Esophagus muscularis mucosa (tissue), 4 donors: Measurements from ENCODE around the gene TANC1. TPM values are rescaled to one million over a fixed set of nuclear protein-coding genes. Genes with fewer than 3 reads are reported as not detected.

Experiments
- DNase-seq: peaks from one replicate; pipeline ENCODE4 v3.0.0-alpha.2; 2017; ENCODE audit errors: extremely low spot score
- H3K27ac ChIP-seq, 4 donors: fragments of 200-600 bp; sonication (generic); replicated peaks in 1 of 4; 1 replicate in 3 of 4; 2 replicates in 1 of 4; pipeline ENCODE4 v1.5.1; 2016 to 2019; ENCODE audit warnings: mild to moderate bottlenecking in 1 of 4
- H3K27me3 ChIP-seq, 4 donors: fragments of 200-600 bp; sonication (generic); one replicate each; pipeline versions ENCODE4 v1.5.1 to v1.6.0; 2016 to 2019
- H3K36me3 ChIP-seq, 4 donors: fragments of 200-600 bp; sonication (generic); one replicate each; pipeline ENCODE4 v1.5.1; 2016 to 2019
- H3K4me1 ChIP-seq, 4 donors: fragments of 200-600 bp; sonication (generic); one replicate each; pipeline ENCODE4 v1.5.1; 2016 to 2019
- H3K4me3 ChIP-seq, 4 donors: fragments of 200-600 bp; sonication (generic); 1 replicate in 2 of 4; 2 replicates in 2 of 4; pipeline ENCODE4 v1.5.1; 2016 to 2019; ENCODE audit warnings: mild to moderate bottlenecking in 4 of 4, moderate library complexity in 1 of 4
- H3K9me3 ChIP-seq, 4 donors: fragments of 200-600 bp; sonication (generic); 1 replicate in 3 of 4; 2 replicates in 1 of 4; pipeline ENCODE4 v1.5.1; 2016 to 2019
- EP300 ChIP-seq: sonication (generic); formaldehyde crosslinking; IDR thresholded peaks from one replicate; pipeline ENCODE4 v1.6.1; 2017; ENCODE audit warnings: antibody characterized with exemption
- POLR2A ChIP-seq: fragments of 450-650 bp; IDR thresholded peaks from one replicate; pipeline ENCODE4 v1.6.1; 2017; ENCODE audit warnings: antibody characterized with exemption, moderate library complexity, mild to moderate bottlenecking, low read depth
- POLR2AphosphoS5 ChIP-seq, 2 donors: sonication (generic); formaldehyde crosslinking; IDR thresholded peaks; one replicate each; pipeline ENCODE4 v1.6.1; 2017; ENCODE audit warnings: antibody characterized with exemption in 2 of 2
- WGBS: methylation state at CpG from one replicate; pipeline ENCODE4 v1.1.5; 2018; 5-methylcytosine and 5-hydroxymethylcytosine counted together
- intact Hi-C: fragments of 100-400 bp; cut with DNase I; formaldehyde crosslinking; loops from one replicate; pipeline ENCODE4 v1.15.1; 2023
- total RNA-seq, 4 donors: library from RNA; depleted of rRNA; stranded (reverse); fragments of >200 nt; gene quantifications; one replicate each; pipeline versions ENCODE4 v1.1.0 to v1.2.1, GENCODE V29; 2016
- TF ChIP-seq, protein P1 (sequence below), 3 experiments: fragments of 200-600 bp in 2 of 3; fragments of 450-650 bp in 1 of 3; sonication (generic) in 2 of 3; IDR thresholded peaks; one replicate each; pipeline ENCODE4 v1.5.1; 2017 to 2019; ENCODE audit warnings: antibody characterized with exemption in 3 of 3, mild to moderate bottlenecking in 2 of 3, moderate library complexity in 1 of 3

TANC1 gene
- total RNA-seq, 4 donors from 2014 or later: 34.3 to 54.0 (median 52.9) TPM

DNA sequence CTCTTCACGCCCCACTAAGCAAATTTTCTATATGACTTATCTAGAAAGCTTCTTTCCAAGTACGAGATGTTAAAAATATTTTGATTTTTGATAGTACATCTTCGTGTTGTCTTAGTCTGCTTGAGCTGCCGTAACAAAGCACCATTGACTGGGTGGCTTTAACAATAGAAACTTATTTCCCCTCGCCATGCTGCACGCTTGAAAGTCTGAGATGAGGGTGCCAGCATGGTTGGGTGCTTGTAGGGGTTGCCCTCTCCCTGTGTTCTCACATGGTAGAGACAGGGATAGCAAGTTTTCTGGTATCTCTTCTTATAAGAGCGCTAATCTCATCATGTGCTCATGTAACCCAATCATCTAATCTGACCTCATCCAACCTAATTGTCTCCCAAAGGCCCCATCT, 106.2 kb downstream of the TANC1 start:
- intact Hi-C loops: no loop called here
- no peak for TF ChIP-seq EP300
- no peak for DNase-seq
- Histone ChIP-seq H3K27ac (no peak overlapping the region), H3K4me1 (peaks cover 33 to 55% (median 44%) of the 10 kb centered on the region in 4 donors), H3K4me3 (no peak overlapping the region), H3K36me3 (no peaks in the 10 kb centered on the region), H3K27me3 (no peaks in the 10 kb centered on the region), H3K9me3 (no peaks in the 10 kb centered on the region)
- 96% methylated on average over 7 of the region's 7 CpGs for WGBS

DNA sequence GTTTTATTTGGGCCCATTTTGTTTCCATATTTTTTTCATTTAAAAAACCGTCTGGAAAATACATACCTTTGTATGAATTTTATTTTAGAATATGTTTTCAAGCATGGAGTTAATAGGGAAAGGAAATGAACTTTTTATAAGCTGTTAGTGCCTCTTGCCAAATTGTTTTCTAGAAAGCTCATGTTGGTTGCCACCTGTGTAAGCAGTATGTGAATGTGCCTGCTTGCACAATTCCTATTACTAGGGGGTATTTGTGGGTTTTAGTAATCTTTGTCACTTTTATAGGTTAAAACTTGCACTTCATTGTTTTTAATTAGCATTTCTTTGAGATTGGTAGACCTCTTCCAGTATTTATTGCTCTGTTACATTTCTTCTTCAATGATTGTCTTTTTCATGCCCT, 107.3 kb downstream of the TANC1 start:
- 79% methylated on average over 1 of the region's 1 CpG for WGBS
- intact Hi-C loops: no loop called here
- peaks cover 27 to 51% (median 40%) of the 10 kb centered on the region in 4 donors for H3K4me1 ChIP-seq
- TF ChIP-seq EP300: no peak
- TF ChIP-seq POLR2AphosphoS5 (IDR thresholded peaks at IDR 0.05): no peak
- TF ChIP-seq POLR2A: no peak
- TF ChIP-seq, protein P1, sequence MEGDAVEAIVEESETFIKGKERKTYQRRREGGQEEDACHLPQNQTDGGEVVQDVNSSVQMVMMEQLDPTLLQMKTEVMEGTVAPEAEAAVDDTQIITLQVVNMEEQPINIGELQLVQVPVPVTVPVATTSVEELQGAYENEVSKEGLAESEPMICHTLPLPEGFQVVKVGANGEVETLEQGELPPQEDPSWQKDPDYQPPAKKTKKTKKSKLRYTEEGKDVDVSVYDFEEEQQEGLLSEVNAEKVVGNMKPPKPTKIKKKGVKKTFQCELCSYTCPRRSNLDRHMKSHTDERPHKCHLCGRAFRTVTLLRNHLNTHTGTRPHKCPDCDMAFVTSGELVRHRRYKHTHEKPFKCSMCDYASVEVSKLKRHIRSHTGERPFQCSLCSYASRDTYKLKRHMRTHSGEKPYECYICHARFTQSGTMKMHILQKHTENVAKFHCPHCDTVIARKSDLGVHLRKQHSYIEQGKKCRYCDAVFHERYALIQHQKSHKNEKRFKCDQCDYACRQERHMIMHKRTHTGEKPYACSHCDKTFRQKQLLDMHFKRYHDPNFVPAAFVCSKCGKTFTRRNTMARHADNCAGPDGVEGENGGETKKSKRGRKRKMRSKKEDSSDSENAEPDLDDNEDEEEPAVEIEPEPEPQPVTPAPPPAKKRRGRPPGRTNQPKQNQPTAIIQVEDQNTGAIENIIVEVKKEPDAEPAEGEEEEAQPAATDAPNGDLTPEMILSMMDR (IDR thresholded peaks at IDR 0.05): no peak
- no peaks in the 10 kb centered on the region for H3K27me3 ChIP-seq
- DNase-seq: no peak
- no peak overlapping the region for H3K4me3 ChIP-seq
- H3K9me3 ChIP-seq: no peaks in the 10 kb centered on the region
- no peaks in the 10 kb centered on the region for H3K36me3 ChIP-seq
- no peak overlapping the region for H3K27ac ChIP-seq

DNA sequence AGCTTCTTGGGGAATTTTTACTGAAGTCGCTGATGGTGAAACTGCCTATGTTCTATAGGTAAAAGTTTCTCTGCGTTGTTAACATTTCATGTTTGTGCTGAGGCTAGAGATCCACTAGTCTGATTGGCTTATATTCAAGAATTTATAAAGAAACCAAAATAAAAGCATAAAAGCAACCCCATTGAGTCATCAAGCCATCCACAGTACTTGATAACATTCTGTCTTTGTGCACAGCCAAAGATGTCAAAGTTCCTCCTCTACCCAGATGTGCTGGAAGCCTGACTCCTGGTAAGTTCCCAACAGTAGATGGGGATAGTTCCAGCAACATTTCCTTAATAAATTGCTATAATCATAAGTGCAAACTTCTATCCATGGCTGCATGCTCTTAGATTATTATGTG, 107.8 kb downstream of the TANC1 start:
- Histone ChIP-seq H3K36me3 (no peaks in the 10 kb centered on the region), H3K9me3 (no peaks in the 10 kb centered on the region), H3K27me3 (no peaks in the 10 kb centered on the region), H3K4me1 (peaks cover 27 to 51% (median 36%) of the 10 kb centered on the region in 4 donors), H3K4me3 (no peak overlapping the region), H3K27ac (no peak overlapping the region)
- intact Hi-C loops: no loop called here
- TF ChIP-seq, protein P1 (IDR thresholded peaks at IDR 0.05): no peak
- no peak for TF ChIP-seq EP300
- no peak for TF ChIP-seq POLR2AphosphoS5 (IDR thresholded peaks at IDR 0.05)
- no peak for DNase-seq
- WGBS: 85% methylated on average over 2 of the region's 2 CpGs

DNA sequence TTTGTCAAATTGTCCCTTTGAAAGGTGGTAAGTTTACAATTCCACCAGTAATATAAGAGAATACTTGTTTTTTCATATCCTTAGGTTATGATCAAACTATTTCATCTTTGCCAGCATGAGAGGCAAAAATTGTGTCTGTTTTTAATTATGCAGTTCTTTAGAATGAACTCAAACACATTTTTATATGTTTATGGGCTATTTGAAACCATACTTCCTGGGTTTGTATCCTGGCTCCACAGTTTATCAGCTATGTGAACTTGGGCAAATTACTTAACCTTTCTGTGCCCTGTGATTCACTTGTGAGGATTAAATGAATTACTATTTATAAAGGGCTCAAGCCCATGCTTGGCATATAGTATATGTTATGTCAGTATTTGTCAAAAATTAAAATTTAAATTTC, 109.4 kb downstream of the TANC1 start:
- peaks cover 26 to 47% (median 35%) of the 10 kb centered on the region in 4 donors for H3K4me1 ChIP-seq
- TF ChIP-seq POLR2A (no peak), POLR2AphosphoS5 (IDR thresholded peaks at IDR 0.05) (no peak), EP300 (no peak)
- TF ChIP-seq, protein P1 (IDR thresholded peaks at IDR 0.05): no peak
- DNase-seq: no peak
- no peaks in the 10 kb centered on the region for H3K36me3 ChIP-seq
- H3K27ac ChIP-seq: no peak overlapping the region
- no peaks in the 10 kb centered on the region for H3K27me3 ChIP-seq
- no peak overlapping the region for H3K4me3 ChIP-seq
- no peaks in the 10 kb centered on the region for H3K9me3 ChIP-seq
- intact Hi-C loops: no loop called here

DNA sequence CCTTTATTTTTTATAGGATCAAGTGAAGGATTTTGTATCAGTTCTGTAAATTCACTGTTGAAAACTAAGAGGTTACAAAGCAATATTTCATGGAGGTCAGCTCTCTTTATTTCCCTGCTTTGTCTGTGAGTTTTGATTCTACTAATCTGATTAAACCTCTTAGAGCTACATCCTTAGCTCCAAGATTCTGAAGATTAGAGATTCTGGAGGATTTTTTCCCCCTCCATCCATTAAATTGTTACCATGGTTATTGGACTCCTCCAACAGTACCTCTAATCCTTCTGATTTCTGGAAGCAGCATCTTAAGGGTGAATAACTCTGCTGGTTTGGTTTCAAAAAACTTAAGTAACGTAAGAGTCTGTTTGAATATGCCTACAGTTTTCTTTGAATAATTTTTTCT, 110.0 kb downstream of the TANC1 start:
- Histone ChIP-seq H3K9me3 (no peaks in the 10 kb centered on the region), H3K4me1 (peaks cover 23 to 46% (median 35%) of the 10 kb centered on the region in 4 donors), H3K36me3 (no peaks in the 10 kb centered on the region), H3K27ac (no peak overlapping the region), H3K4me3 (no peak overlapping the region), H3K27me3 (no peaks in the 10 kb centered on the region)
- 78% methylated on average over 1 of the region's 1 CpG for WGBS
- DNase-seq: no peak
- TF ChIP-seq POLR2AphosphoS5 (IDR thresholded peaks at IDR 0.05) (no peak), POLR2A (no peak), EP300 (no peak)
- TF ChIP-seq, protein P1 (IDR thresholded peaks at IDR 0.05): no peak
- intact Hi-C loops: no loop called here
